OCI-LY7 (cell line): ENCODE results near the gene A2ML1.

Source experiments
- CTCF ChIP-seq: fragments of 200-600 bp; sonication (generic); conservative IDR thresholded peaks from 2 replicates; pipeline ENCODE4 v1.5.1; 2014; ENCODE audit warnings: mild to moderate bottlenecking, antibody characterized with exemption, low read length, moderate library complexity, mixed read lengths
- EZH2phosphoT487 ChIP-seq: fragments of 200-600 bp; sonication (generic); IDR thresholded peaks from 2 replicates; pipeline ENCODE4 v1.6.1; 2018; ENCODE audit warnings: low read depth, borderline replicate concordance, mild to moderate bottlenecking, mixed run types, antibody characterized with exemption, low read length, moderate library complexity, mixed read lengths

GRCh38 chr12:8913702-8914032, 91.2 kb downstream of the A2ML1 start:
- TF ChIP-seq CTCF: no peak
- TF ChIP-seq EZH2phosphoT487: no peak
